ENCODE results near the gene C1orf174.

The C1orf174 gene

DNA sequence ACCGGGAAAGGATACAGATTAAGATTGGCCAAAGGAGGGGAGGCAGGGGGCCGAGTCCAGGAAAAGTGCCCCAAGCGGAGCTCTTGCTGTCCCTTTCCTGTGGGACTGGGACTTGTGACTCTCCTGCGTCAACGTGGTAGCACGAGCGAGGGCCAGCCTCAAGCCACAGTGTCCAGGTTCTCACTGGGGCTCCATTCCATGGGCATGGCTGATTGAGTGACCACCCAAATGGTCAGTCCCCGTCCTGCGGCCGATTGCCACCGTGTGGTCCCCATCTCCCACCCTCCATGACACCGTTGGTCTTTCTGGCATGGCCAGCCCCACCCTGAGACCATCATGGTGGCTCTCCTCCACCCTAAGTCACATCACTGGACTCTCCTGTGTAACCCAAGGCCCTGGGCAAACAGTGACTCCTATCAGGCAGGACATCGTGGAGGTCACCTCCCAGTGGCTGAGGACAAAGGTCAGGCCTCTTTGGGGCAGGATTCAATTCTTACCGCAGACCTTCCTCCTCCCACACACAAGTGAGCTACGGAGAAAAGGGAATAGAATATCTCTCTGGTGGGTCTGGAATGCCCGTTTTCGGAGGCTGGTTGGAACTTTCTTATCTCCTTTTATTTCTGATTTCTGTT, 8.9 kb upstream of the C1orf174 start:
- no peak for FAIRE-seq

DNA sequence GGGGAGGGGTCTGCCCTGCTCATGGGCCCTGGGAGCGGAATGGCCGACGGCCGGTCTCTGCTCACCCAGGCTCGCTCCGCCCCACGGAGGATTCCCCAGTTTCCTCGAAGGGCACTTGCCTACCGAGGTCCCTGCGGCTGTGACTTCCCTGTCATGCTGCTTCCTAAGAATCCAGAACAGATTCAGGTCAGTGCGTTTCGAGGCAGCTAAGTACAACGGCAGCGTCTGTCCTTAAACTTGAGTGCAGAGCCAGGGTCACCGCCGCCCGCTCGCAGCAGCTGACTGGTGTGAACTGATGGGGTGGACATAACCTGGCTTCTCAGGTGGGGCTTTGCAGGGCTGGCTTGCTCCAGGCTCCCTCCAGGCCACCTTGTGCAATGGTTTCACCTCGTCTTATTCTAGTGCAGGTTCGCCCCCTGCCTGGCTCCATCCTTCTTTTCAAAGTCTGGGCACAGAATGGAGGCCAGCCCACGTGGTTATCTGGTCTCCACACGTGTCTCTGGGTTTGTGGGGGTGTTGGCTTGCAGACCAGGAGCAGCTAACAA, 7.6 kb upstream of the C1orf174 start:
- FAIRE-seq = no peak

DNA sequence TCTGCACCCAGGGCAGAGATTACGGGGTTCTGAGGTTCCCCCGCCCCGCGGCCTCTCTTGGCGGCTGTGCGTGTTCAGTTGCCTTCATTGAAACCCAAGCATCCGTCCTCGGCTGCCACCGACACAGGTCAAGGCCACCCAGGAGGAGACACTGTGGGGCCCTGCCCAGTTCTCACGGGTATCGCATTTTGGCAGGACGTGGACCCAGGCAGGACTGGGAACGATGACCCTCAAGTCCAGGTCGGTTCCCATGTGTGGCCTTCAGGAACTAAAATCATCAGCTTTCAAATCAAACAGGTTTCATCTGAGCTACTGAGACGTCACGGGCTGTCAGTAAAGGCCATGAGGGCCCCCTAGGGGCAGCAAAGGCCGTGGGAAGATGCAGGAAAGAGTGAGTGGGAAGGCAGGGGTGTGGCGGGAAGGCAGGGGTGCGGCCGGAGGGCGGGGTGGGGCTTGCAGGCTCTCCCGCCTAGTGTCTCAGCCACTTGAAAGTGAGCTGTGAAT, 7.0 kb upstream of the C1orf174 start:
- no peak for FAIRE-seq

DNA sequence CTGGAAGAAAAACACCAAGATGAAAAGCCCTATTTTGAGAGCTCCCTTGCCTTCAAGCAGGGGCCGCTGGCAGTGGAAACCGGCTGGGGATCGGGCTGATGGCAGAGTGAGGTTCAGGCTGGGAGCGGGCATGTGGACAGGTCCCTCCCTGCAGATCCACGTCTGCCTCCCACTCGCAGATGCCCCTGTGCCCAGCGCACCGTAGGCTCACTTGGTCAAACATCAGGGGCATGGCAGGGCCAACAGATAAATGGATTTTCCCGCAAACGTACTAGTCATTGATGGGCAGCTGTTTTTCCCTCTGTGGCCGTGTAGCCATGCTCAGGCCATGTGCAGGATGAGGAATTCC, 6.6 kb upstream of the C1orf174 start:
- FAIRE-seq = no peak

DNA sequence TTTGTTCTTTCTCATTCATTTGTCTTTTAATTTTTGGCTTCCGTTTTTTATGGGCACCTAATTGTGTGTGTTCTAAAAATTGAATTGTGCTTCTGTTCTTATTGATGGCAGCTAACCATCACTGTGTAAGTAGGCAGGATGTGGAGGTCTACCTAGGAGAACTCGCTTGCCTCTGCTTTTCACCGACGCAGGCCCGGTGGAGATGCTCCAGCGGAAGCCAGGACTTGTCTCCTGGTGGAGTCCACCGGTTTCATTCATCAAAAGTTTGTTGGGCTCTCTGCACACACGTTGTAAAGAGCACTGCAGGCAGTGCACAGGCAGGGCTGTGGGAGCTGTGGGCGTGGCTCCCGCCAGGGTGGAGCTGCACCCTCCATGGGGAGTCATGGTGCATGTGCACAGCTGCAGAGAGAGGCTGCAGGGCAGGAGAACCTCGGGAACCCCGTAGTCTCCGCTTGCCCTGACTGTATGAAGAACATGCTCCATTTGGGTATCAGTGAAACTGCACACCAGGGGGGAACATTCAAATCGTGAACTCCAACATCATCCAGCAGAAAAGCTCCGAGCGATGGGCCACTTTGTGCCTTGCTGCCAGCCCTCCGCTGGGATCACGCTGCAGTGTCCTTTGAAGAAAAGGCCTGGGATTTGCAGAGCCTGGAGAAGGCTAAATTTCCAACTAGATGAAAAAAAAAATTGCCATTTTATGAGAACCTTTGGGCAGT, 6.0 kb upstream of the C1orf174 start:
- FAIRE-seq = no peak

GRCh38 chr1:3905266-3905952, 5.3 kb upstream of the C1orf174 start:
- FAIRE-seq = no peak

DNA sequence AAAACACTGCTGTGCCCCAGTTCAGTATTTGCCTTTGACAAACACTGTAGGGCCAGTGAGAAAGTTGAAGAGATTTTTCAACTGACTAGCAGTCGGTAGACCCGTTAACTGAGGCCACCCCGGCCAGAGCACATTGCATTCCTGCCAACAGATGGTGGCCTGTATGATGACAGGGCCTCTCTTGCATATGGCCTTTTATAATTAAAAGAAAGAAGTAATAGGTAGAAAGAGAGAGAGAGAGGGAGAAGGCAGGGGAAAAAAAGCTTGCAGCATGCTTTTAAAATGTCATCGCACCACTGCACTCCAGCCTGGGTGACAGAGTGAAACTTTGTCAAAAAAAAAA, 4.7 kb upstream of the C1orf174 start:
- no peak for FAIRE-seq

- FAIRE-seq = no peak
Measured at GRCh38 chr1:3904006-3904842, 4.2 kb upstream of the C1orf174 start.

GRCh38 chr1:3903141-3904005, 3.3 kb upstream of the C1orf174 start:
- no peak for FAIRE-seq

DNA sequence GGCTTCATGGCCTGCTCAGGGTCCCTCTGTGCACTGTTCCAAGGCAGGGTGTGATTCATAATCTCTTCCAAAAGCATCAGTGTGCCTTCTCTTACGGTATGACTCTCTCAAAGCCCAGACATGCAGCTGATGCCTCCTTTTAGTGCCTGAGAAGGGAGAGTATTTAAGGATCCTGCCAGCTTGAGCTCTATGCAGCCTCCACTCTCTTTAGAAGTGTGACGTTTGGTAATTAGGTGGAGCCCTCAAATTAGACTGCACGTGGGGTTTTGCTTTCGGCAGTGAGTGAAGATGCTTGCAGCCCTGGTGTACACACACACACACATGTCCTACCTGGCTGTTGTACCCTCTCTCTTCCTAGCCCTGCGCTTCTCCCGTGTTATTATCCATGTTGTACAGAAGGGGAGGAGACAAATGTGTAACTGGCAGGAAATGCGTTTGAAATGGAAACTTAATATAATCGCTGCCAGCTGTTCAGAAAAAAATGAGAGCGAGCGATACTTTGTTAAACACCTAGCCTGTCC, 2.6 kb upstream of the C1orf174 start:
- FAIRE-seq = no peak

DNA sequence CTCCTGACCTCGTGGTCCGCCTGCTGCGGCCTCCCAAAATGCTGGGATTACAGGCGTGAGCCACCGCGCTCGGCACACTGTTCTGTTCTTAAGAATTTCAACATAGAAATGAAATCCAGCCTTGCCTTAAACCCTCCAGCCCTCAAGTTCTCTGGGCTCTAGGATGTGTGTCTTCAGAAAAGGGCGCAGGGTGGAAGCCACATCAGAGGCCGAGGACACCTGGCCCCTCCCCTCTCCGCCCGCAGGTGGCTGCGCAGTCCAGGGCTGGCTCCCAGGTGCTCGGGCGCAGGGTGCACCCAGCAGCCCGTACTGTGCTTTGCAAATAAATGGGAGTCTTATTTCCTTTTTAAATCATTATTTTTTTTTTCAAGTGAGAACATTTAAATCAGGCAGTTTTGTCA, 2.0 kb upstream of the C1orf174 start:
- no peak for FAIRE-seq

DNA sequence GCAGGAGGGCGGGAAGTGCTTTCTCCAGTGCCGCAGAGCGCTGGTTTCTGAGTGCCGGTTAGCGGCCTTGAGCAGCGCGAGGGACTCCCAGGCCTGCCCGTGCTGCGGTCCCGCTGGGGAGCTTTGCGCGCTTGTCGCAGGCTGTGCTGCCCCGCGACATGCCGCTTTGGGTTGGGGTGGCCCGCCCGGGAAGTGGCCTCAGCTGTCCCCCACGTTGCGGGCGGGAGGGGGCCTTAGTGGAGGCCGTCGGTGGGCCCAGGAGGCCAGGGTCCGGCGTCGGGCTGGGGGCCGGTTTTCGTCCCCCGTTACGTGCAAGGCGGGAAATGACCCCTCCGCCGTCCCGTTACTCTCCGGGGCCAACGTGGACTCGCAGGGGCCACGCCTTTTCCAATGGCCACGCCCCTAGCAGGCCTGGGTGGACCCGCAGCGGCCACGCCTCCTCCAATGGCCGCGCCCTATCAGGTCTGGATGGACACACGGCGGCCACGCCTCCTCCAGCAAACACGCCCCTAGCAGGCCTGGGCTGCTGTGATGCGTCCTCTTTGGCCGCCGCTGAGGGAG, 977 bp upstream of the C1orf174 start:
- FAIRE-seq = no peak

DNA sequence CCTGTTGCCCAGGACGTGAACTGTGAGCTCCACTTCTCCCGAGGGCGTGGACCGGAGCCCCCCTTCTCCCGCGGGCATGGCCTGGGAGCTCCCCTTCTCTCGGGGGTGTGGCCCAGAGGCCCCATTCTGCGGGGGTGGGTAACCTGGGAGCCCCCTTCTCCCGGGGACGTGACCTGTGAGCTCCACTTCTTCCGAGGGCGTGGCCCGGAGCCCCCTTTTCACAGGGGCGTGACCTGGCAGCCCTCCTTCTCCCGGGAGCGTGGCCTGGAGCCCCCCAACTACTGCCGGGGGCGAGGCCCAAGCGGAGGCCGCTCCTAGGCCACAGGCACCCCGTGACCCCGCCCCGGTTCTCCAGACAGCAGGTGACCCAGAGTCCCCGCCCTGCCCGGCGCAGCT, 320 bp downstream of the C1orf174 start:
- FAIRE-seq = no peak

- no peak for FAIRE-seq
Measured at GRCh38 chr1:3898994-3899753, 898 bp downstream of the C1orf174 start.

- FAIRE-seq = no peak
Measured at GRCh38 chr1:3898475-3898735, 1.7 kb downstream of the C1orf174 start.

GRCh38 chr1:3896396-3897000, 3.6 kb downstream of the C1orf174 start:
- no peak for FAIRE-seq

- no peak for FAIRE-seq
Measured at GRCh38 chr1:3895951-3896325, 4.1 kb downstream of the C1orf174 start.

- no peak for FAIRE-seq
Measured at GRCh38 chr1:3895279-3895950, 4.7 kb downstream of the C1orf174 start.

GRCh38 chr1:3894626-3895278, 5.3 kb downstream of the C1orf174 start:
- no peak for FAIRE-seq

Measured in islet of Langerhans (tissue), 1 donor.